NCI-H345 (cell line): Measurements from ENCODE around the gene MYRIP.
A peak's percentile ranks its signal among the peaks of the same experiment; 100 is the strongest.

Experiments
- DNase-seq: peaks from one replicate; lab custom pipeline; 2025; lab: John Stamatoyannopoulos, UW

The MYRIP gene

GRCh38 chr3:39905788-39906187 lies 96.4 kb downstream of the MYRIP start:
- DNase-seq, result no peak

- DNase-seq, result no peak
Observed at GRCh38 chr3:39907981-39908380, 98.6 kb downstream of the MYRIP start.

GRCh38 chr3:39910135-39910534 lies 100.7 kb downstream of the MYRIP start:
- no peak for DNase-seq

GRCh38 chr3:39910826-39911464 lies 101.5 kb downstream of the MYRIP start:
- no peak for DNase-seq

GRCh38 chr3:39911465-39912309 lies 102.3 kb downstream of the MYRIP start:
- no peak for DNase-seq

GRCh38 chr3:39915027-39915426 lies 105.6 kb downstream of the MYRIP start:
- no peak for DNase-seq

- no peak for DNase-seq
Observed at GRCh38 chr3:39917065-39917773, 107.8 kb downstream of the MYRIP start.

- no peak for DNase-seq
Observed at GRCh38 chr3:39919281-39919680, 109.9 kb downstream of the MYRIP start.

GRCh38 chr3:39920271-39920670 lies 110.9 kb downstream of the MYRIP start:
- no peak for DNase-seq

GRCh38 chr3:39927479-39927878 lies 118.1 kb downstream of the MYRIP start:
- DNase-seq, result no peak

GRCh38 chr3:39933986-39934693 lies 124.7 kb downstream of the MYRIP start:
- DNase-seq, result no peak

- no peak for DNase-seq
Observed at GRCh38 chr3:39934696-39935095, 125.3 kb downstream of the MYRIP start.

GRCh38 chr3:39935261-39935660 lies 125.9 kb downstream of the MYRIP start:
- DNase-seq, result no peak

GRCh38 chr3:39936848-39937247 lies 127.4 kb downstream of the MYRIP start:
- DNase-seq, result no peak

GRCh38 chr3:39937315-39937714 lies 127.9 kb downstream of the MYRIP start:
- no peak for DNase-seq

GRCh38 chr3:39937874-39938273 lies 128.5 kb downstream of the MYRIP start:
- DNase-seq, result no peak

GRCh38 chr3:39941931-39942330 lies 132.5 kb downstream of the MYRIP start:
- peak; percentile 63 for DNase-seq

- no peak for DNase-seq
Observed at GRCh38 chr3:39960515-39961191, 151.2 kb downstream of the MYRIP start.

GRCh38 chr3:39961230-39961629 lies 151.8 kb downstream of the MYRIP start:
- no peak for DNase-seq

- no peak for DNase-seq
Observed at GRCh38 chr3:39962581-39962980, 153.2 kb downstream of the MYRIP start.

GRCh38 chr3:39965461-39965860 lies 156.1 kb downstream of the MYRIP start:
- DNase-seq, result no peak

GRCh38 chr3:39965997-39966396 lies 156.6 kb downstream of the MYRIP start:
- DNase-seq, result no peak
